ENCODE measurements around the gene PASK. TPM values are rescaled to one million over a fixed set of nuclear protein-coding genes. Genes with fewer than 3 reads are reported as not detected.

PASK gene
- total RNA-seq, 1 experiment from 2014 or later, result 45.8 TPM

GRCh38 chr2:241139531-241140444 lies 9.5 kb downstream of the PASK start:
- RAD21 ChIA-PET (ENCODE audit: low non-redundant PET in 1 of 2, low total read pairs in 2 of 2, uncharacterized antibody in 2 of 2, unreplicated experiment in 2 of 2), result no interaction called here
- CTCF ChIA-PET, result no interaction called here
- no peak overlapping the region for H2AFZ ChIP-seq (ENCODE audit: low read depth, low read length, poor library complexity, severe bottlenecking)

More at GRCh38 chr2:241139531-241140444, 9.5 kb downstream of the PASK start:
- Histone ChIP-seq H3K4me3 (replicated peaks in 1 of 2; ENCODE audit: low read depth in 1 of 2, low read length in 2 of 2) (no peak overlapping the region), H3K79me2 (ENCODE audit: insufficient read depth, low read length) (peaks cover 11% of the 10 kb centered on the region; the same call in 1 of the 2 replicates), H3K4me2 (ENCODE audit: low read length) (no peak overlapping the region), H3K4me1 (ENCODE audit: control insufficient read depth in 1 of 2, insufficient read depth in 2 of 2, low read length in 2 of 2) (no peaks in the 10 kb centered on the region), H3K27ac (ENCODE audit: low read depth, low read length) (no peak overlapping the region), H3K9me3 (ENCODE audit: control insufficient read depth in 1 of 2, insufficient read depth in 1 of 2, low read depth in 1 of 2, low read length in 2 of 2) (no peaks in the 10 kb centered on the region), H3K27me3 (ENCODE audit: insufficient read depth, low read length) (no peaks in the 10 kb centered on the region), H3K9ac (ENCODE audit: low read length) (no peak overlapping the region), H3K9me2 (ENCODE audit: insufficient read depth) (no peaks in the 10 kb centered on the region), H4K20me1 (ENCODE audit: insufficient read depth) (no peaks in the 10 kb centered on the region), H3K36me3 (ENCODE audit: control insufficient read depth in 1 of 2, insufficient read depth in 2 of 2, low read length in 2 of 2) (peaks cover 3 to 4% of the 10 kb centered on the region in 2 experiments; a peak in 3 of 4 replicates)
- ATAC-seq, result no peak
- no TSS peak for BruUV-seq (replicated peaks)
- TF ChIP-seq EZH2 (IDR thresholded peaks at IDR 0.05), result no peak
- TF ChIP-seq POLR2A (IDR thresholded peaks at IDR 0.05; ENCODE audit: borderline replicate concordance, extremely low read depth, insufficient read depth, insufficient read length), result no peak
- TF ChIP-seq ZBTB33 (IDR thresholded peaks at IDR 0.05; ENCODE audit: extremely low read depth, insufficient replicate concordance, low read length), result no peak
- TF ChIP-seq SRF (IDR thresholded peaks at IDR 0.05; ENCODE audit: low read depth), result no peak
- TF ChIP-seq CEBPB (IDR thresholded peaks at IDR 0.05; ENCODE audit: low read depth), result no peak
- no peak for TF ChIP-seq CTCF (IDR thresholded peaks at IDR 0.05 in 2 of 3, conservative IDR thresholded peaks at IDR 0.05 in 1 of 3; ENCODE audit: borderline replicate concordance in 1 of 3, insufficient read depth in 1 of 3, low read depth in 2 of 3, low read length in 2 of 3)
- TF ChIP-seq SIN3A (IDR thresholded peaks at IDR 0.05; ENCODE audit: low read depth), result no peak
- TF ChIP-seq YY1 (IDR thresholded peaks at IDR 0.05; ENCODE audit: extremely low read depth, insufficient replicate concordance, low read depth, low read length), result no peak
- no peak for TF ChIP-seq EGR1 (IDR thresholded peaks at IDR 0.05; ENCODE audit: low read depth)
- TF ChIP-seq EZH2phosphoT487 (IDR thresholded peaks at IDR 0.05; ENCODE audit: borderline replicate concordance), result no peak
- intact Hi-C loops (cut with micrococcal nuclease), result no loop called here
- no peak for DNase-seq (ENCODE audit: low read depth, low spot score)
- POLR2A ChIA-PET, result no interaction called here

Measured in HCT116 (cell line).